HG03520 (cell line): ENCODE measurements around the gene TOP3B.
"Not testable (repeated sequence)": the region's sequence is repeated elsewhere in the genome, so short reads cannot be mapped to it uniquely, and the experiment has no call there.

Experiments used
- ATAC-seq: cut with Tn5 transposase; IDR thresholded peaks from one replicate; pipeline ENCODE4 v1.9.1; 2021; ENCODE audit warnings: mild to moderate bottlenecking, moderate library complexity; ENCODE audit not compliant: unreplicated experiment

The TOP3B gene

DNA sequence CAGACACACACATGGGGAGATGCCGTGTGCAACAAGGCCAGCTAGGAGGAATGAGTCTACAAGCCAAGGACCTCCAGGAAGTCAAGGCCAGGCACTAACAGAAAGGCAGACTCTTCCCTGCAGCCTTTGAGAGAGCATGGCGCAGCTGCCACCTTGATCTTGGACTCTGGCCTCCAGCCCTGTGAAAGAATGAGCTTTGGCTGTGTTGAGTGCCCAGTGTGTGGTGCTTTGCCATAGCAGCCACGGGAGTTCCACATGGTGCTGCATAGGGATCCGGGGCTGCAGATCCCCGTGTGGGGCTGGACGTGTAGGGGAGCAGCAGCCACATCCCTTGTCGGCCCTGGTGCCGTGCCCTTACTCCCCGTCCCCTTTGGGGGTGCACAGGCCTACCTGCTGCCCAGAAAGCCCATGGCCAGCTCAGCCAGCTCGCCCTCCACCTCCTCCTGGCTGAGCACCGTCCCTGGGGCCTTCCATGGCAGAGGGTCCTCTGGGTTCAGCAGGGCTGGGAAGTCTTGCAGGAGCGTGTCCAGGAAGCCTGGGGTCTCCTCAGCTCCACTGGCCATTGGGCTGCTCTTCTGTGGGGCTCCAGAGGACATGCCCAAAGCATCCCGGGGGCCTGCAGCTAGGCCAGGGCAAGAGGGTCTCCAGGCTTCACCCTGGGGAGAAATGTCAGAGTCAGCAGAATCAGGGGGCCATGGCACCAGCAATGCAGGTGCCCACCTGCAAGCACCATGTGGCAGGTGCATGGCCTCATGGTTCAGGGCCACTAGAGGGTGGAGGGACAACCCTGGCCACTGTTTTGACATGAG, 36.9 kb downstream of the TOP3B start:
- no peak for ATAC-seq

DNA sequence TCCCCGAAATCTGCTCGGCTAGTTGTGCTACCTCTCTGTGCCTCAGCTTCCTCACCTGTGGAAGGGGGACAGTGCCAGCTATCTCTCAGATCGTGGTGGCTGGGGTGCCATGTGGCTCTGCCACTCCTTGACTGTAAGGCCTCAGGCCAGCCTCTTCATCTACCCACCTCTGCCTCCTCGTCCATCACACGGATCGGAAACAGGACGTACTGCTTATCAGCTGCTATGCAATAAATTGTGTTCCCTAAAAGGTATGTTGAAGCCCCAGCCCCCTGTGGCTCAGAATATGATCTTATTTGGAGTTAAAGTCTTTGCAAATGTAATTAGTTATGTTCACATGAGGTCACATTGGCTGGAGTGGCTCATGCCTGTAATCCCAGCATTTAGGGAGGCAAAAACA, 37.7 kb downstream of the TOP3B start:
- ATAC-seq: no peak

DNA sequence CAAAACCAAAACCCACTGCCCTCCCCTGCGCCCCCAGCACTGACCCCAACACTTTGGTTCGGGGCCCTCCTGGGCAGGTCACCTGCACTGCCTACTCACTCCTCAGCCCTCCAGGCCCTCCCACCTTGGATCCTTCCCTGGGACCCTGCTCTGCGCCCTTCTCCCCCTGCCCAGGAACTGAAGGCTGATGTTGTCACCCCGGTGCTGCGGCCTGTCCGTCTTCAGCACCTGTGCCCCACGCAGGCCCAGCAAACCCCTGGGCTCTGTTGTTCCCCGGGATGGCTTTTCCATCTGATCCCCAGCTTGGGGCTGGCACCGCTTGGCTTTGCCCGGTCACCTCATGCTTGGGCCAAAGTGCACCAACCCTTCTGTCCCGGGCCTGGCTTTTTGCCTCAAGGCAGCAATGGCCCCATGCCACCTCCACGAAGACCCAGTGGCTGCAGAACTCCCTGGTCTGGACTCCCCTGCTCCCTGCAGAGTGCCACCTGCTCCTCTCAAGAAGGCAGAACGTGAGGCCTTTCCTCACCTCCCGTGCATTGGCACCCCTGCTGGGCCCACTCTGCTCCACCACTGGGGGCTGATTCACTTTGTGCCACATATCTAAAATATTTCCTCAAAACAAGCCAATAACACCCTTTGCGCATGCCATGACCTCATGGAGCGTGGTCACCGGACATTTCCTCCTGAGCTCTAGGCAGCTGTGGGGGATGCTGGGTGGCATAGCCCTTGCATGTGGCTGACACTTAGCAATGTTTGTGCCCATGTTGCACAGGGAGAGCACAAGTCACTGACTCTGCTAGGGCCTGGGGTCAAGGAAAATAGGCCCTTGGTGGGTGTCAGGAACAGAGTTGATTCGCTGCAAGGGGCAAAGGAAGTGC, 38.8 kb downstream of the TOP3B start:
- ATAC-seq: no peak

- ATAC-seq: no peak
Observed at GRCh38 chr22:21942407-21943343, 39.9 kb downstream of the TOP3B start.

GRCh38 chr22:21941921-21942320, 40.7 kb downstream of the TOP3B start:
- no peak for ATAC-seq

GRCh38 chr22:21940521-21940920, 42.1 kb downstream of the TOP3B start:
- ATAC-seq: no peak

GRCh38 chr22:21939935-21940334, 42.7 kb downstream of the TOP3B start:
- not testable (repeated sequence) for ATAC-seq

- no peak for ATAC-seq
Observed at GRCh38 chr22:21939461-21939913, 43.1 kb downstream of the TOP3B start.

DNA sequence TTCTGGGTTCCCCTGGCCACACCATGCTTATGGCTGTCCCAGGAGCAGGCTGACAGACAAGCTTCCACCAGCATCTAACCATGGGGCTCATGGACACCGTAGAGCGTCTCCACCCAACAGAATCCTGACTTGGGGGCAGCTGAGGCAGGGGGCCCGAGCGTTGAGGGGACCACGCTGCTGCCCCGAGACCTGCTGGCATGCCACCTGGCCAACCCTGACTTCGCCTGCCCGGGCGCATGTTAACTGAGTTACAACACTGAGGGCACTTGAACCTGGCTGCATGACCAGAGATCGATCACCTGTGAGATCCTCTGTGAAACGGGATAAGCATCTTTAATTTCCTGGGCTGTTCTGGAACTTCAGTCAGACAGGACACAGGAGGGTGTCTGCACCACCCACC, 43.7 kb downstream of the TOP3B start:
- no peak for ATAC-seq

GRCh38 chr22:21938071-21938822, 44.3 kb downstream of the TOP3B start:
- ATAC-seq: peak; percentile 56

- ATAC-seq: no peak
Observed at GRCh38 chr22:21937821-21938070, 44.8 kb downstream of the TOP3B start.

DNA sequence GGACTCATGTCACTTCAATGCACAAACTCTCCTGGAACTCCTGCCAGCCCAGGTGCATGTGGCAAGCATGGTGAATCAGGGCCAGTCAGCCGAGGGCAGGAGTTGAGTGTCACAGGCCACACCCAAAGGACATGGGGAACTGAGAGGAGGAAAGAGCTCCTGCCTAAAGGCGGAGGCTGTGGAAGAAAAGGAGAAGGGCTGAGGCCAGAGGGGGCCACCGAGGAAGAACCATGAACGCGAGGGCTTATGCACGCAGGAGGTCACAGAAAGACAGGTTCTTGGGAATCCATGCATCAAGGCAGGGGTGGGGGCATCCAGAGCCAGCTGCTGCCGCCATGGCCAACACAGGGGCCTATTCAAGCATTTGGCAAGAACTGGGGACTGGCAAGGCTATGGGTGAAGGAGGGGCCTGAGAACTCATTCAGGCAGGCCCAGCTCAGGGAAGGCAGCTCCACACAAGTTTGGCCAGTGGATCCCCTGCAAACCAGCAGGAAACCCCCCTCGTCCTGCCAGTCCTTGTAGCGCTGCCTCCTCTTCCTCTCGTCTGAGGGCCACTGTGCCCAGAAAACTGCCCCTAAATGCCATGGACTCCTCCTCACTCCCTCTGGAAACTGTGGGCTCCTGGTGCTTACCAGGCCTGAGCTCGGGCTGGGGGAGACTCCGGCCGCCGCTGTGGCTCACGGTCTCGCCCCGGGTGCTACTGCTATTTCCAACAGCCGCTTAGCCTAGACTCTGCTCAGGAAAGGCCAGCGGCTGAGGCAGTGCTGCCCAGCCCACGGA, 45.4 kb downstream of the TOP3B start:
- ATAC-seq: no peak

DNA sequence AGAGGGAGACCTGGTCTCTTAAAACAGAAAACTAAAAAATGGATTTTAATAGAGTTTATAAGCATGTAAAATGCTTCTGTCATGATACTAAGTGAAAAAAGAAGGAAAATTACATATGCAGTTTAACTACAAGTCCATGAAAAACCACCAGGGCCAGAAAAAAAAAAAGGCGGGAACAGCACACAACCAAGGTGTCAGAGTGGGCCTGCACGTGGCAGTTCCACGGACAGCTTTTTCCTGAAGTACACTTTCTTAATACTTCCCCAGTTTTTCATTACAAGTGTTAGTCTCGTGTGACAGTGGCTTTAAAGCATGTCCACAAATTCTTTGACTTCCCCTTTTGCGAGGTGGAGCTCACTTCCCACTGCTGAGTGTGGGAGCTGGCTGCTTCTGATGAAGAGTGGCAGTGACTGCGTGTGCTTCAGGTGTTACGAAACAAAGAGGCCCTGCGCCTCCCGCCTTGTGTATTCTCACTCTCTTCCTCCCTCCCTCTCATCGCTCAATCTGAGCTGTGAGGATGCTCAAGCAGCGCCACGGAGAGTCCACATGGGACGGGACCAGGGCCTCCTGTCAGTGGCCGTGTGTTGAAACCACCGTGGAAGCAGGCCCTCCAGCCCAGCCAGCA, 46.3 kb downstream of the TOP3B start:
- no peak for ATAC-seq

DNA sequence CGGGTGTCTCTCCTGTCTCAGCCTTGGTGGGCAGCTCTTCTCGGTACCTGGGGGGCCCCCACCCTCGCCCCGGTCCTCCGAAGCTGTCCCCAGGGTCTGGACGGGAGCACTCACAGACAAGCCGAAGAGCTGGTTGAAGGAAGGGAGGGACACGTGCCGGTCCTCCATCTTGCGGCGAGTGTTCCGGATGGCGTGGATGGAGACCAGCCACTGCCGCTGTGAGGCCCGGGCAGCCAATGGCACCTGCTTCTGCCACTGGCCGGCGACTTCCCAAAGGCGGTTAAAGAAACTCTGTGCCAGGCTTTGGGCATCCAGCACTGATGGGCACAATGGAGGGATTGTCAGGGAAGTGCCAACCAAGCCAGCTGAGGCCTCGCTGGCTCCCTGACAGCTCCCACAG, 48.7 kb downstream of the TOP3B start:
- ATAC-seq: no peak

DNA sequence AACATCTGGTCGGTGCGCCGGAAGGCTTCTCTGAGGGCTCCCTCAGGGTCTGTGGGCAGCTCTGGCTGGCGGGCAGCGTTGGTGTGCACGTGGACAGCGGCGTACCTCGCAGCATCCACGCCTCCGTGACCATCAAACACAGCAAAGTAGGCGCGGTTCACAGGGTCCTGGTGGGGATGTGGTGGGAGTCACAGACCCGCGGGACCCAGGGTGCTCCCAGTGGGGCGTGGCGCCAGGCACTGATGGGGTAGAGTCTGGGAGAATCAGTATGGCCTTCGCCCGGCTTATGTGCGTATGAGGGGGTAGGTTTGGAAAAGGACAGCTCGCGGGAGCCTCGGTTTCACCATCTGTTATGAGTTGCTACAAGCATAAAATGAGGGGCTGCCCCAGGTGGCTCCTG, 49.2 kb downstream of the TOP3B start:
- ATAC-seq: no peak

DNA sequence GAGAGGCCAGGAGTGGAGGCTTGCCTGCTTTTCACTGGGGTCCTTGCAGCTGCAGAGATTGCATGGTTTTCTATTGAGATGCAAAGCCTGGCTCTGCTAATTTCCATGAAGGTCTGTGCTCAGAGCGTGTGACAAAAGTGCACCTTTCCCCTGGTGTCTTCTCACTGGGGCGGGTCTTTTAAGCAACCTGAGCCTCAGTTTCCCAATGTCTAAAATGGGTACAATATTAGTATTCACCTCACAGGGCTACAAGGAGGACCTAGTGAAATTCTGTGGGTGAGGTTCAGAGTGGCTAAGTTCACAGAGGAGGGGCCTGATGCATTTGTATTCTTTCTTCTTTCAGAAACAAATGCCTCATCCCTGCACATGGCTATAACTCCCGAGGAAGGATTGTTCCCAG, 50.2 kb downstream of the TOP3B start:
- no peak for ATAC-seq

GRCh38 chr22:21931056-21931455, 51.5 kb downstream of the TOP3B start:
- no peak for ATAC-seq

DNA sequence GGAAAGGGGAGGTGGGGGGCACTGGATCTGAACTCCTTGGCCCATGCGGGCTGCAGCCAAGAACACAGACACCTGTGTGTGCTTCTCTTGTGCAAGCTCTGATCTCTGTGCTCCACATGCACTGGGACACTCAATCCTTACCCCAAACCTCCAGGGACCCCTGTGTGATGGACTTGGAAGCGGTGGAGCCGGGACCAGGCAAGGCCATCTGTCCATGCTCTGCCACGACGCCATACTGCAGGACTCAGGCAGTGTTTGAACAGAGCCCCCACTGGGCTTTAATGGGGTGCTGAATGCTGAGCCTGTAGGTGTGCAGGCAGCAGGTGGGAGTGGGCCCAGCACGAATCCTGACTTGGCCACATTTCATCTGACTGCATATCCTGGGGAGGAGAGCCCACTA, 53.3 kb downstream of the TOP3B start:
- no peak for ATAC-seq

GRCh38 chr22:21928048-21928447, 54.5 kb downstream of the TOP3B start:
- no peak for ATAC-seq
